Uterus (tissue), 4 donors: ENCODE results near the gene APOL5. TPM values are rescaled to one million over a fixed set of nuclear protein-coding genes. Genes with fewer than 3 reads are reported as not detected.
"Not testable (repeated sequence)": the region's sequence is repeated elsewhere in the genome, so short reads cannot be mapped to it uniquely, and the experiment has no call there.

Source experiments
- DNase-seq, 2 donors: peaks; one replicate each; pipeline ENCODE4 v3.0.0-alpha.2; 2019 to 2020
- H3K27ac ChIP-seq, 2 donors: fragments of 200-600 bp; sonication (generic); 1 replicate in 1 of 2; 2 replicates in 1 of 2; pipeline ENCODE4 v1.5.1; 2016 to 2018
- H3K27me3 ChIP-seq, 2 donors: fragments of 200-600 bp; sonication (generic); one replicate each; pipeline ENCODE4 v1.5.1; 2018 to 2019; ENCODE audit warnings: control low read depth in 1 of 2
- H3K36me3 ChIP-seq, 2 donors: fragments of 200-600 bp; sonication (generic); one replicate each; pipeline ENCODE4 v1.5.1; 2019; ENCODE audit warnings: control low read depth in 1 of 2
- H3K4me1 ChIP-seq, 2 donors: fragments of 200-600 bp; sonication (generic); one replicate each; pipeline ENCODE4 v1.5.1; 2018 to 2019; ENCODE audit warnings: control low read depth in 1 of 2
- H3K4me3 ChIP-seq, 2 donors: fragments of 200-600 bp; sonication (generic); 1 replicate in 1 of 2; 2 replicates in 1 of 2; pipeline ENCODE4 v1.5.1; 2018 to 2019; ENCODE audit warnings: mild to moderate bottlenecking in 1 of 2
- H3K9me3 ChIP-seq, 2 donors: fragments of 200-600 bp; sonication (generic); one replicate each; pipeline ENCODE4 v1.5.1; 2019; ENCODE audit warnings: control low read depth in 1 of 2
- POLR2A ChIP-seq, 2 donors: fragments of 450-650 bp; IDR thresholded peaks; one replicate each; pipeline ENCODE4 v1.6.1; 2016; ENCODE audit warnings: antibody characterized with exemption in 2 of 2, mild to moderate bottlenecking in 1 of 2, moderate library complexity in 1 of 2
- intact Hi-C: fragments of 100-400 bp; cut with DNase I; formaldehyde crosslinking; loops from one replicate; pipeline ENCODE4 v1.15.1; 2023; ENCODE audit warnings: low total_unique reads
- total RNA-seq, 4 donors: library from RNA; depleted of rRNA in 3 of 4; stranded (reverse); fragments of >200 nt in 3 of 4; gene quantifications; one replicate each; pipeline versions ENCODE4 v1.1.0 to v1.2.4, GENCODE V29; 2014 to 2023
- TF ChIP-seq, protein P1 (sequence below), 4 experiments: fragments of 200-600 bp in 2 of 4; fragments of 450-650 bp in 2 of 4; sonication (generic) in 2 of 4; IDR thresholded peaks; one replicate each; pipeline ENCODE4 v1.5.1; 2016 to 2019; ENCODE audit warnings: antibody characterized with exemption in 4 of 4, mild to moderate bottlenecking in 2 of 4, moderate library complexity in 1 of 4
- donor health status: DM: yes; HTN: yes; CAD: no.

Gene APOL5
- total RNA-seq, 4 donors from 2014 or later: not detected

DNA sequence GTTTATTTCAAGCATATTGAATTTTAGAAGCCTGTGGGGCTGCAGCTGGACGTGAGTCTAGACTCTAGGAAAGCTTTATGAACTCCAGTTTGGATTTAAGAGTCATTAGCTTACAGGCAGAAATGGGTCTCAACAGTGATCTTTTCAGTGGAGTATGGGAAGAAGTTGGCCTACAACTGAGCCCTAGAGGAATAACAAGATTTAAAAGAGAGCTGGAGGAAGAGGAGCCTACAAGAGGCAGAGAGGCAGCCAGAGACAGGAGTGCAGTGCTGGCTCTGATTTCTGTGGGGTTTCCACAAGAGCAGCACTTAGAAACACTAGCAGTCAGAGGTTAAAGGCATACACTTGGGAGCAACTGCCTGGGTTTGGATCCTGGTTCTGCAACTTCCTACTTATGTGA lies 17.9 kb downstream of the APOL5 start:
- no peak for TF ChIP-seq POLR2A (IDR thresholded peaks at IDR 0.05)
- no peaks in the 10 kb centered on the region for H3K36me3 ChIP-seq
- H3K27me3 ChIP-seq: no peaks in the 10 kb centered on the region
- H3K27ac ChIP-seq: no peak overlapping the region
- no peaks in the 10 kb centered on the region for H3K4me1 ChIP-seq
- intact Hi-C loops: no loop called here
- no peaks in the 10 kb centered on the region for H3K9me3 ChIP-seq
- no peak overlapping the region for H3K4me3 ChIP-seq
- no peak for DNase-seq

DNA sequence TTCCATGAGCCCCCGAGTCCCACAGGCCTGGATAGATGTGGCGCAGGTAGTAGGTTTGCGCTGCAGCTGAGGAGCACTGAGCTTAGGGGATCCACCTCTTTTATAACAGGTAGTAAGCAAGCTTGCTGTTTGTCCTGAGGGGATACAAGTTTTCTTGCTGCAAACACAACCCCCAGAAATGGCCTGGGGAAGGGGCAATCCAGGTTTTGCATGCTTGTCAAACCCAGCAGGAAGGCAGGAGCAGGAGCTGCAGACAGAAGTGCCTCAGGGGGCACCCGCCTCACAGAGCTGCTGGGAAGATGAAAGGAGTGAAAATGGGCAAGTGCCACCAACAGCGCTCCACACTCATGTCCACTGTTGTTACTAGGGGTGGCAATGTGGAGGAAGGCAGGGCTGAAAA lies 18.5 kb downstream of the APOL5 start:
- no peak overlapping the region for H3K27ac ChIP-seq
- TF ChIP-seq, protein P1, sequence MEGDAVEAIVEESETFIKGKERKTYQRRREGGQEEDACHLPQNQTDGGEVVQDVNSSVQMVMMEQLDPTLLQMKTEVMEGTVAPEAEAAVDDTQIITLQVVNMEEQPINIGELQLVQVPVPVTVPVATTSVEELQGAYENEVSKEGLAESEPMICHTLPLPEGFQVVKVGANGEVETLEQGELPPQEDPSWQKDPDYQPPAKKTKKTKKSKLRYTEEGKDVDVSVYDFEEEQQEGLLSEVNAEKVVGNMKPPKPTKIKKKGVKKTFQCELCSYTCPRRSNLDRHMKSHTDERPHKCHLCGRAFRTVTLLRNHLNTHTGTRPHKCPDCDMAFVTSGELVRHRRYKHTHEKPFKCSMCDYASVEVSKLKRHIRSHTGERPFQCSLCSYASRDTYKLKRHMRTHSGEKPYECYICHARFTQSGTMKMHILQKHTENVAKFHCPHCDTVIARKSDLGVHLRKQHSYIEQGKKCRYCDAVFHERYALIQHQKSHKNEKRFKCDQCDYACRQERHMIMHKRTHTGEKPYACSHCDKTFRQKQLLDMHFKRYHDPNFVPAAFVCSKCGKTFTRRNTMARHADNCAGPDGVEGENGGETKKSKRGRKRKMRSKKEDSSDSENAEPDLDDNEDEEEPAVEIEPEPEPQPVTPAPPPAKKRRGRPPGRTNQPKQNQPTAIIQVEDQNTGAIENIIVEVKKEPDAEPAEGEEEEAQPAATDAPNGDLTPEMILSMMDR (IDR thresholded peaks at IDR 0.05): no peak
- TF ChIP-seq POLR2A (IDR thresholded peaks at IDR 0.05): no peak

DNA sequence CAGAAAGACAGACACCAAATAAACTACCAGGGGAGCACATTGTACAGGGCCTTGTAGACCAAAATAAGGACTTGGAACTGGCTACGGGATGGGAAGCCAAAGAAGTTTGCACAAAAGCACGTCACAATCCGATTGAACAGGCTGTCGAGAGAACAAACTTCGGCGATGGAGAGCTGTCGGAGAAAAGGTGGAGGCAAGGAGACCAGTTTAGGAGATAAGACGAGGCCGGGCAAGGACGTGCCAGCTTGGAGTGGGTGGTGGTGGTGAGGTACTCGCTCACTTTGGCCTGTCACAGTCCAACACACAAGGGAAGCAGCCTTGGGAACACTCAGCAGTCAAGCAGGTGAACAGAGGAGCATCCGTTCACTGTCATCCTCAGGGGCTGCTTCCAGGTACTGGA lies 19.0 kb downstream of the APOL5 start:
- Histone ChIP-seq H3K27ac (no peak overlapping the region), H3K27me3 (no peaks in the 10 kb centered on the region), H3K9me3 (no peaks in the 10 kb centered on the region), H3K36me3 (no peaks in the 10 kb centered on the region), H3K4me3 (no peak overlapping the region), H3K4me1 (no peaks in the 10 kb centered on the region)
- TF ChIP-seq, protein P1 (IDR thresholded peaks at IDR 0.05): no peak
- no peak for TF ChIP-seq POLR2A (IDR thresholded peaks at IDR 0.05)
- intact Hi-C loops: no loop called here
- DNase-seq: no peak

More for the DNA sequence above, 18.5 kb downstream of the APOL5 start:
- Histone ChIP-seq H3K4me3 (no peak overlapping the region), H3K9me3 (no peaks in the 10 kb centered on the region), H3K36me3 (no peaks in the 10 kb centered on the region), H3K27me3 (no peaks in the 10 kb centered on the region), H3K4me1 (no peaks in the 10 kb centered on the region)
- intact Hi-C loops: no loop called here
- no peak for DNase-seq

DNA sequence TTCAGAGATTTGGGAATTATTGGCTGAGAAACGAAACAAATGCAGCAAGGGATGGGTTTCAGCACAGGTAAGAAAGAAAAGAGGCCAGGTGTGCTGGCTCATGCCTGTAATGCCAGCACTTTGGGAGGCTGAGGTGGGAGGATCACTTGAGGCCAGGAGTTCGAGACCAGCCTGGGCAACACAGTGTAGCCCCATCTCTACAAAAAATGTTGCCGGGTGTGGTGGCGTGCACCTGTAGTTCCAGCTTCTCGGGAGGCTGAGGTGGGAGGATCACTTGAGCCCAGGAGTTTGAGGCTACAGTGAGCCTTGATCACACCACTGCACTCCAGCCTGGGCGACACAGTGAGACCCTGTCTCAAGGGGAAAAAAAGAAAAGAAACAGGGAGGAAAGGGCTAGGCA lies 20.2 kb downstream of the APOL5 start:
- H3K4me3 ChIP-seq, H3K9me3 ChIP-seq, H3K27me3 ChIP-seq, H3K36me3 ChIP-seq, H3K4me1 ChIP-seq, DNase-seq, H3K27ac ChIP-seq: not testable (repeated sequence)
- intact Hi-C loops: loop anchor here (2.0 kb wide), 1 partner anchor 13 kb away; no protein-coding TSS in a partner anchor

DNA sequence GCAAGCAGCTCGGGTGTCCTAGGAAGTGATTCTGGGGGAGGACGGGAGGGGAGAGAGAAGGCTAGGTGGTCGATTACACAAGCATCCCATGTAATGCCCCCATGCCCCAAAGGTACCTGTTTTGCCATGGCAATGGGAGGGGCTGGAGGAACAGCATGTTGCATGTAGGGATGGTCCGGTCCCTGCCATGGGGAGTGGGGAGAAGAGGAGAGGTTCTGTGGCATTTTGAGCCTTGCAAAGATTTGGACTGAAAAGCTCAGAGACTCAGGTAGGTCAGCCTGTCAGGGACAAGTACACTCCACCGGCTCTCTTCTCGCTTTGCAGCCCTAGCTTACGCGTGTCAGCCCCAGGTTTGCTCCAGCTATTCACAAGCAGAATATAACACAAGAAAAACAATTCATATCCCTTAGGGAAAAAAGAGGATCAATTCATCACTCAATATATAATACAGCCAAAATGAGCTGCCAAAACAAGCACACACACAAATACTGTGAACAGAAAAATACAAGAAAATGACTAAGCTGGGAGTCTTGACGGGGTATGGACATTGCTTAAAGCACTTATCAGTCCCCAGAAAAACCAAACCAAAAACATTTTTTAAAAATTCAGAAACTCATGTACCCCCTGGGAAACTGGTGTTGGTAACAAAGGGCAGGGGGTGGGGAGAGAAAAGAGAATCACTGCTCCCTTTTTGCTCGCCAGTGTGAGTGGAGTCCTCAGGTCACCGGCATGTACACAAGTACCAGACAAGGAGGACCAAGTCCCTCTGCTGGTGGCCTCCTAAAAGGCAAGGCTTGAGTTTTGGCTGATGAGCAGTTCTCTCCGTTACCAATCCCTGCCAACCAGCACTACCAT lies 21.6 kb downstream of the APOL5 start:
- no peak overlapping the region for H3K27ac ChIP-seq
- TF ChIP-seq POLR2A (IDR thresholded peaks at IDR 0.05): no peak
- TF ChIP-seq, protein P1 (IDR thresholded peaks at IDR 0.05): peak in 1 of 4 experiments; percentile 13
- H3K9me3 ChIP-seq: no peaks in the 10 kb centered on the region
- no peak for DNase-seq
- no peaks in the 10 kb centered on the region for H3K36me3 ChIP-seq
- no peaks in the 10 kb centered on the region for H3K4me1 ChIP-seq
- intact Hi-C loops: loop anchor here (2.0 kb wide), 1 partner anchor 15 kb away; no protein-coding TSS in a partner anchor
- H3K27me3 ChIP-seq: no peaks in the 10 kb centered on the region
- no peak overlapping the region for H3K4me3 ChIP-seq

DNA sequence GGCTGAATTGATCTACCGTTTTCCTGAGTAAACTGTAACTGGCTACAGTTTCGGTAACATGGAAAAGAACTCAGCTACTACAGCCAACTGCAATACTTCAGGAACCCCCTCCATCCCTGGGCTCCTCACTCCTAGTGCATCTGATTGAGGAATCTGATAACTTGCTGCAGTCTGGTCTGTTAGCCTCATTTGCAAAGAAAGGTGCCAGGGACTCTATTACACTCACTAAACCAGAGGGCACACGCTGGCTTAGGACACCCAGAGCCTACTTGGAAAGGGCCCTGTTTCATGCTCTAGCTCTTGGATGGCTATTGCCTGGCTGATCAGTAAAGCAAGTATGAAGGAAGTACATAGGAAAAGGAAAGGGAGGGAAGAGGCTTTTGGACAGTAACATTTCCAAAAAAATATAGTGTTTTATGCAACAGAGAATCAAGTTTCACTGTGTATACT lies 22.3 kb downstream of the APOL5 start:
- Histone ChIP-seq H3K9me3 (no peaks in the 10 kb centered on the region), H3K4me3 (no peak overlapping the region), H3K27ac (no peak overlapping the region), H3K36me3 (no peaks in the 10 kb centered on the region), H3K27me3 (no peaks in the 10 kb centered on the region), H3K4me1 (no peaks in the 10 kb centered on the region)
- intact Hi-C loops: loop anchor here (2.0 kb wide), 1 partner anchor 15 kb away; no protein-coding TSS in a partner anchor
- DNase-seq: no peak
- TF ChIP-seq, protein P1 (IDR thresholded peaks at IDR 0.05): no peak
- no peak for TF ChIP-seq POLR2A (IDR thresholded peaks at IDR 0.05)
